Left ventricle myocardium inferior (tissue), 1 donor: ENCODE results near the gene DCN. TPM values are rescaled to one million over a fixed set of nuclear protein-coding genes. Genes with fewer than 3 reads are reported as not detected.

ENCODE experiments used
- DNase-seq: peaks from one replicate; pipeline ENCODE4 v3.0.0-alpha.2; 2020
- H3K27ac ChIP-seq: fragments of 200-600 bp; replicated peaks from 2 replicates; pipeline ENCODE4 v1.8.0; 2021
- H3K27me3 ChIP-seq: fragments of 200-600 bp; 2 replicates; pipeline ENCODE4 v1.8.0; 2021; ENCODE audit warnings: low read depth
- H3K36me3 ChIP-seq: fragments of 200-600 bp; 2 replicates; pipeline ENCODE4 v1.8.0; 2021
- H3K4me1 ChIP-seq: fragments of 200-600 bp; 2 replicates; pipeline ENCODE4 v1.8.0; 2021
- H3K4me3 ChIP-seq: fragments of 200-600 bp; 2 replicates; pipeline ENCODE4 v1.8.0; 2021; ENCODE audit warnings: mild to moderate bottlenecking, moderate library complexity
- H3K9me3 ChIP-seq: fragments of 200-600 bp; replicated peaks from 2 replicates; pipeline ENCODE4 v1.8.0; 2021
- CTCF ChIP-seq: fragments of 200-600 bp; IDR thresholded peaks from 2 replicates; pipeline ENCODE4 v1.8.0; 2021; ENCODE audit warnings: antibody characterized with exemption, mild to moderate bottlenecking, borderline replicate concordance
- intact Hi-C: fragments of 100-400 bp; cut with micrococcal nuclease; formaldehyde crosslinking; loops from one replicate; pipeline ENCODE4 v1.11.0; 2022
- total RNA-seq: library from RNA; stranded (reverse); fragmentation: NEBNext Ultra II Directional; extraction: Animal tissue kit (Norgen Biotek cat#: 25700); gene quantifications from one replicate; pipeline ENCODE4 v1.2.1, GENCODE V29; 2021
- donor health status: DM: no; HTN: yes; CAD: no; lungs with severe emphysema.

Gene DCN
- total RNA-seq, 1 donor from 2014 or later = 716 TPM

GRCh38 chr12:91222746-91223145 is 40.1 kb upstream of the DCN start:
- no peak for DNase-seq
- Histone ChIP-seq H3K36me3 (no peaks in the 10 kb centered on the region), H3K27me3 (no peaks in the 10 kb centered on the region), H3K4me3 (no peak overlapping the region), H3K9me3 (no peaks in the 10 kb centered on the region), H3K4me1 (no peaks in the 10 kb centered on the region), H3K27ac (peak overlapping the region; percentile 63)
- intact Hi-C loops = no loop called here
- no peak for TF ChIP-seq CTCF

GRCh38 chr12:91219919-91220318 is 37.3 kb upstream of the DCN start:
- Histone ChIP-seq H3K27ac (no peak overlapping the region), H3K4me1 (no peaks in the 10 kb centered on the region), H3K27me3 (no peaks in the 10 kb centered on the region), H3K9me3 (no peaks in the 10 kb centered on the region), H3K4me3 (no peak overlapping the region), H3K36me3 (no peaks in the 10 kb centered on the region)
- TF ChIP-seq CTCF = no peak
- intact Hi-C loops = no loop called here
- DNase-seq = no peak

GRCh38 chr12:91219511-91219910 is 36.9 kb upstream of the DCN start:
- no peaks in the 10 kb centered on the region for H3K36me3 ChIP-seq
- no peak for TF ChIP-seq CTCF
- H3K4me3 ChIP-seq = no peak overlapping the region
- H3K27ac ChIP-seq = no peak overlapping the region
- H3K4me1 ChIP-seq = no peaks in the 10 kb centered on the region
- DNase-seq = no peak
- intact Hi-C loops = no loop called here
- no peaks in the 10 kb centered on the region for H3K27me3 ChIP-seq
- H3K9me3 ChIP-seq = no peaks in the 10 kb centered on the region

GRCh38 chr12:91216871-91217270 is 34.3 kb upstream of the DCN start:
- Histone ChIP-seq H3K9me3 (peaks cover 9% of the 10 kb centered on the region), H3K36me3 (no peaks in the 10 kb centered on the region), H3K4me1 (no peaks in the 10 kb centered on the region), H3K27ac (peak overlapping the region; percentile 61), H3K4me3 (no peak overlapping the region), H3K27me3 (no peaks in the 10 kb centered on the region)
- TF ChIP-seq CTCF = no peak
- intact Hi-C loops = no loop called here
- DNase-seq = no peak

- TF ChIP-seq CTCF = no peak
- H3K27ac ChIP-seq = peak overlapping the region; percentile 61
- H3K4me3 ChIP-seq = no peak overlapping the region
- no peak for DNase-seq
- no peaks in the 10 kb centered on the region for H3K27me3 ChIP-seq
- peaks cover 9% of the 10 kb centered on the region for H3K9me3 ChIP-seq
- intact Hi-C loops = no loop called here
- no peaks in the 10 kb centered on the region for H3K4me1 ChIP-seq
- no peaks in the 10 kb centered on the region for H3K36me3 ChIP-seq
Measured at GRCh38 chr12:91215940-91216454, 33.4 kb upstream of the DCN start.
